ENCODE measurements around the gene JAK2. TPM values are rescaled to one million over a fixed set of nuclear protein-coding genes. Genes with fewer than 3 reads are reported as not detected.
"Not testable (repeated sequence)": the region's sequence is repeated elsewhere in the genome, so short reads cannot be mapped to it uniquely, and the experiment has no call there.

The JAK2 gene
- 10 to 100 TPM; 27.2 to 30.0 TPM for total RNA-seq

GRCh38 chr9:4984621-4985385 is at the start of gene JAK2:
JAK2 (plus strand) TSS chr9:4985272; CDS start chr9:5021988, 36,716 bp downstream.
- Mint-ChIP-seq H3K27ac (peak within 1 kb of the TSS; percentile 98), H3K9me3 (no peaks in the 10 kb centered on the region), H3K4me3 (peak within 1 kb of the TSS; percentile 87), H3K36me3 (ENCODE audit: low read depth) (peaks cover 12% of the 10 kb centered on the region), H3K27me3 (no peaks in the 10 kb centered on the region), H3K4me1 (peaks cover 49% of the 10 kb centered on the region)
- DNase-seq, result peak; percentile 88
- POLR2A ChIA-PET, result interaction anchor here (0.7 to 3.5 kb wide), 32 partner anchors 10 to 1458 kb away, joined by 3 to 41 read pairs (median 6); partner anchors contain the start of genes AK3, CD274, CDC37L1 and PLGRKT
- CTCF ChIA-PET, result interaction anchor here (0.7 to 5.8 kb wide), 14 partner anchors 8 to 616 kb away, joined by 3 to 54 read pairs (median 4); partner anchors contain the start of gene RCL1

GRCh38 chr9:4936277-4936676 is 48.8 kb upstream of the JAK2 start:
- CTCF ChIA-PET, result interaction anchor here (0.7 to 4.1 kb wide), 5 partner anchors 12 to 332 kb away, joined by 3 to 20 read pairs (median 4); partner anchors contain the start of gene JAK2

GRCh38 chr9:4936823-4937222 is 48.2 kb upstream of the JAK2 start:
- Mint-ChIP-seq H3K4me3 (peak overlapping the region; percentile 64), H3K9me3 (no peaks in the 10 kb centered on the region), H3K4me1 (peaks cover 53% of the 10 kb centered on the region), H3K36me3 (ENCODE audit: low read depth) (peaks cover 5% of the 10 kb centered on the region), H3K27me3 (no peaks in the 10 kb centered on the region), H3K27ac (peak overlapping the region; percentile 90)
- DNase-seq, result no peak
- POLR2A ChIA-PET, result interaction anchor here (0.6 to 2.5 kb wide), 7 partner anchors 8 to 196 kb away, joined by 3 to 16 read pairs (median 5); partner anchors contain the start of genes AK3, JAK2 and RCL1
- CTCF ChIA-PET, result interaction anchor here (0.7 to 4.1 kb wide), 5 partner anchors 12 to 332 kb away, joined by 3 to 20 read pairs (median 4); partner anchors contain the start of gene JAK2

More at GRCh38 chr9:4936277-4936676, 48.8 kb upstream of the JAK2 start:
- Mint-ChIP-seq H3K27me3 (no peaks in the 10 kb centered on the region), H3K27ac (peak overlapping the region; percentile 68), H3K4me3 (peak overlapping the region; percentile 36), H3K4me1 (peaks cover 51% of the 10 kb centered on the region), H3K9me3 (no peaks in the 10 kb centered on the region), H3K36me3 (ENCODE audit: low read depth) (peaks cover 5% of the 10 kb centered on the region)
- DNase-seq, result no peak
- POLR2A ChIA-PET, result interaction anchor here (0.6 to 2.5 kb wide), 8 partner anchors 8 to 858 kb away, joined by 3 to 16 read pairs (median 4); partner anchors contain the start of genes AK3, JAK2 and RCL1

- Mint-ChIP-seq H3K27ac (peak overlapping the region; percentile 90), H3K36me3 (ENCODE audit: low read depth) (peaks cover 5% of the 10 kb centered on the region), H3K27me3 (no peaks in the 10 kb centered on the region), H3K4me3 (no peak overlapping the region), H3K4me1 (peaks cover 57% of the 10 kb centered on the region), H3K9me3 (no peaks in the 10 kb centered on the region)
- ChIA-PET CTCF (interaction anchor here (1.4 to 4.4 kb wide), 3 partner anchors 13 to 50 kb away, joined by 3 to 20 read pairs (median 17); no protein-coding TSS in a partner anchor), POLR2A (interaction anchor here (2.0 to 4.4 kb wide), 4 partner anchors 34 to 144 kb away, joined by 5 to 28 read pairs (median 16); partner anchors contain the start of genes JAK2 and RCL1)
- DNase-seq, result no peak
These were observed 47.6 kb upstream of the JAK2 start for GRCh38 chr9:4937446-4937845.

- Mint-ChIP-seq H3K27me3 (no peaks in the 10 kb centered on the region), H3K9me3 (no peaks in the 10 kb centered on the region), H3K4me3 (no peak overlapping the region), H3K4me1 (peaks cover 67% of the 10 kb centered on the region), H3K36me3 (ENCODE audit: low read depth) (peaks cover 5% of the 10 kb centered on the region), H3K27ac (peak overlapping the region; percentile 80)
- no peak for DNase-seq
- CTCF ChIA-PET, result interaction anchor here (0.7 to 4.4 kb wide), 6 partner anchors 14 to 176 kb away, joined by 3 to 20 read pairs (median 4); partner anchors contain the start of gene RCL1
- POLR2A ChIA-PET, result interaction anchor here (1.3 to 4.4 kb wide), 3 partner anchors 45 to 146 kb away, joined by 4 to 28 read pairs (median 5); partner anchors contain the start of genes JAK2 and RCL1
These were observed 46.6 kb upstream of the JAK2 start for GRCh38 chr9:4938496-4938895.

GRCh38 chr9:4939118-4939561 is 45.9 kb upstream of the JAK2 start:
- no peak for DNase-seq
- Mint-ChIP-seq H3K36me3 (ENCODE audit: low read depth) (peaks cover 5% of the 10 kb centered on the region), H3K4me1 (peaks cover 71% of the 10 kb centered on the region), H3K27ac (peak overlapping the region; percentile 80), H3K9me3 (no peaks in the 10 kb centered on the region), H3K27me3 (no peaks in the 10 kb centered on the region), H3K4me3 (no peak overlapping the region)
- CTCF ChIA-PET, result interaction anchor here (0.6 to 4.4 kb wide), 8 partner anchors 15 to 828 kb away, joined by 3 to 20 read pairs (median 4); partner anchors contain the start of gene RCL1
- POLR2A ChIA-PET, result interaction anchor here (1.3 to 4.4 kb wide), 3 partner anchors 44 to 147 kb away, joined by 4 to 28 read pairs (median 5); partner anchors contain the start of genes JAK2 and RCL1

GRCh38 chr9:4942042-4942691 is 42.9 kb upstream of the JAK2 start:
- ChIA-PET POLR2A (interaction anchor here (0.6 to 3.2 kb wide), 2 partner anchors 43 to 72 kb away, joined by 3 to 21 read pairs; partner anchors contain the start of gene JAK2), CTCF (interaction anchor here (0.6 to 1.1 kb wide), 3 partner anchors 76 to 302 kb away, joined by 3 read pairs; no protein-coding TSS in a partner anchor)
- not testable (repeated sequence) for H3K27me3 Mint-ChIP-seq, H3K27ac Mint-ChIP-seq, H3K4me3 Mint-ChIP-seq, H3K9me3 Mint-ChIP-seq, DNase-seq
- Mint-ChIP-seq H3K4me1 (peaks cover 66% of the 10 kb centered on the region), H3K36me3 (ENCODE audit: low read depth) (peaks cover 13% of the 10 kb centered on the region)

- Mint-ChIP-seq H3K36me3 (ENCODE audit: low read depth) (peaks cover 10% of the 10 kb centered on the region), H3K27ac (no peak overlapping the region), H3K4me1 (peaks cover 54% of the 10 kb centered on the region), H3K4me3 (no peak overlapping the region), H3K9me3 (peaks cover 8% of the 10 kb centered on the region), H3K27me3 (no peaks in the 10 kb centered on the region)
- ChIA-PET CTCF (interaction anchor here (0.6 kb wide), 1 partner anchor 233 kb away, joined by 3 read pairs; no protein-coding TSS in a partner anchor), POLR2A (interaction anchor here (3.2 kb wide), 1 partner anchor 42 kb away, joined by 21 read pairs; the partner anchor contains the start of gene JAK2)
- DNase-seq, result no peak
These were observed 41.7 kb upstream of the JAK2 start for GRCh38 chr9:4943346-4943745.

GRCh38 chr9:4944431-4945211 is 40.5 kb upstream of the JAK2 start:
- peaks cover 42% of the 10 kb centered on the region for H3K4me1 Mint-ChIP-seq
- H3K4me3 Mint-ChIP-seq; H3K9me3 Mint-ChIP-seq; H3K27me3 Mint-ChIP-seq; H3K36me3 Mint-ChIP-seq (ENCODE audit: low read depth); CTCF ChIA-PET: not testable (repeated sequence)
- H3K27ac Mint-ChIP-seq, result peak overlapping the region; percentile 74
- POLR2A ChIA-PET, result interaction anchor here (1.0 to 3.2 kb wide), 3 partner anchors 8 to 41 kb away, joined by 3 to 21 read pairs (median 3); partner anchors contain the start of gene JAK2
- DNase-seq, result peak; percentile 31

GRCh38 chr9:4946937-4947336 is 38.1 kb upstream of the JAK2 start:
- peaks cover 8% of the 10 kb centered on the region for H3K36me3 Mint-ChIP-seq (ENCODE audit: low read depth)
- H3K9me3 Mint-ChIP-seq, result peaks cover 8% of the 10 kb centered on the region
- no peak overlapping the region for H3K27ac Mint-ChIP-seq
- POLR2A ChIA-PET, result interaction anchor here (1.9 kb wide), 1 partner anchor 38 kb away, joined by 6 read pairs; the partner anchor contains the start of gene JAK2
- no peaks in the 10 kb centered on the region for H3K27me3 Mint-ChIP-seq
- H3K4me1 Mint-ChIP-seq, result peaks cover 29% of the 10 kb centered on the region
- DNase-seq, result no peak
- CTCF ChIA-PET, result no interaction called here
- H3K4me3 Mint-ChIP-seq, result no peak overlapping the region

GRCh38 chr9:4955836-4956235 is 29.2 kb upstream of the JAK2 start:
- no peak for DNase-seq
- no peak overlapping the region for H3K27ac Mint-ChIP-seq
- peaks cover 8% of the 10 kb centered on the region for H3K36me3 Mint-ChIP-seq (ENCODE audit: low read depth)
- ChIA-PET CTCF (interaction anchor here (0.9 kb wide), 1 partner anchor 15 kb away, joined by 3 read pairs; no protein-coding TSS in a partner anchor), POLR2A (no interaction called here)
- H3K9me3 Mint-ChIP-seq, result peaks cover 7% of the 10 kb centered on the region
- H3K27me3 Mint-ChIP-seq, result no peaks in the 10 kb centered on the region
- H3K4me3 Mint-ChIP-seq, result no peak overlapping the region
- H3K4me1 Mint-ChIP-seq, result no peaks in the 10 kb centered on the region

Measured in activated CD4-positive, alpha-beta memory T cell treated with anti-CD3 and anti-CD28 coated beads, Interleukin-2, amount 10 ng/mL, durations not matched to agents 7 days and 5 days (primary cell).